Coronary artery (tissue), 2 donors: Measurements from ENCODE around the gene LPP.

Source experiments
- DNase-seq: peaks from one replicate; pipeline ENCODE4 v3.0.0-alpha.2; 2017; ENCODE audit warnings: low spot score
- H3K27ac ChIP-seq, 2 donors: fragments of 200-600 bp; sonication (generic); one replicate each; pipeline ENCODE4 v1.5.1; 2016 to 2019
- H3K4me3 ChIP-seq: fragments of 200-600 bp; sonication (generic); 2 replicates; pipeline ENCODE4 v1.5.1; 2016; ENCODE audit warnings: mild to moderate bottlenecking, moderate library complexity
- TF ChIP-seq, protein P1 (sequence below): fragments of 200-600 bp; sonication (generic); IDR thresholded peaks from one replicate; pipeline ENCODE4 v1.5.1; 2019; ENCODE audit warnings: antibody characterized with exemption

Gene LPP

DNA sequence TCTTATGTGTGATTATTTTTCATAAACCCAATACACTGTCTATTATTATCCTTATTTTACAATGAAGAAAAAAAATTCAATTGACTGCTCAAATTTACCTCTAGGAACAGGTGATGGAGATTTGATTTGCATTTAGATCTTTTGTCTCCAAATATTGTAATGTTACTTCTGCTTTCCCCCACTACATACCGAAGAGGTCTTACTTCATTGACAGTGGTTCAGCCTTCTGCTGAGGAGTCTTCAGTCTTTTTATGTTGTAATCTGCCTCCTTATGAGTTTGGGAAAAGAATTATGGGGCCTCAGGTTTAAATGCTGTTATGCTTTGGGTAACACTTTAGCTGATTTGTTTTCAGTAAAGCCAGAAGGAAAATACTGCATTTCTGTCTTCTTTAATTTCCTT is 199.5 kb downstream of the LPP start:
- TF ChIP-seq, protein P1, sequence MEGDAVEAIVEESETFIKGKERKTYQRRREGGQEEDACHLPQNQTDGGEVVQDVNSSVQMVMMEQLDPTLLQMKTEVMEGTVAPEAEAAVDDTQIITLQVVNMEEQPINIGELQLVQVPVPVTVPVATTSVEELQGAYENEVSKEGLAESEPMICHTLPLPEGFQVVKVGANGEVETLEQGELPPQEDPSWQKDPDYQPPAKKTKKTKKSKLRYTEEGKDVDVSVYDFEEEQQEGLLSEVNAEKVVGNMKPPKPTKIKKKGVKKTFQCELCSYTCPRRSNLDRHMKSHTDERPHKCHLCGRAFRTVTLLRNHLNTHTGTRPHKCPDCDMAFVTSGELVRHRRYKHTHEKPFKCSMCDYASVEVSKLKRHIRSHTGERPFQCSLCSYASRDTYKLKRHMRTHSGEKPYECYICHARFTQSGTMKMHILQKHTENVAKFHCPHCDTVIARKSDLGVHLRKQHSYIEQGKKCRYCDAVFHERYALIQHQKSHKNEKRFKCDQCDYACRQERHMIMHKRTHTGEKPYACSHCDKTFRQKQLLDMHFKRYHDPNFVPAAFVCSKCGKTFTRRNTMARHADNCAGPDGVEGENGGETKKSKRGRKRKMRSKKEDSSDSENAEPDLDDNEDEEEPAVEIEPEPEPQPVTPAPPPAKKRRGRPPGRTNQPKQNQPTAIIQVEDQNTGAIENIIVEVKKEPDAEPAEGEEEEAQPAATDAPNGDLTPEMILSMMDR: no peak
- Histone ChIP-seq H3K27ac (no peak overlapping the region), H3K4me3 (no peak overlapping the region)
- DNase-seq: no peak

- no peak for DNase-seq
- peak overlapping the region in 1 of 2 donors; percentile 12 for H3K27ac ChIP-seq
- TF ChIP-seq, protein P1: no peak
- H3K4me3 ChIP-seq: peak overlapping the region; percentile 17
These were observed 205.0 kb downstream of the LPP start for GRCh38 chr3:188358787-188359493.

- DNase-seq: no peak
- TF ChIP-seq, protein P1: no peak
- no peak overlapping the region for H3K27ac ChIP-seq
- H3K4me3 ChIP-seq: no peak overlapping the region
These were observed 206.5 kb downstream of the LPP start for GRCh38 chr3:188360364-188360881.

GRCh38 chr3:188361888-188362287 is 207.9 kb downstream of the LPP start:
- DNase-seq: no peak
- no peak overlapping the region for H3K4me3 ChIP-seq
- TF ChIP-seq, protein P1: no peak
- no peak overlapping the region for H3K27ac ChIP-seq

DNA sequence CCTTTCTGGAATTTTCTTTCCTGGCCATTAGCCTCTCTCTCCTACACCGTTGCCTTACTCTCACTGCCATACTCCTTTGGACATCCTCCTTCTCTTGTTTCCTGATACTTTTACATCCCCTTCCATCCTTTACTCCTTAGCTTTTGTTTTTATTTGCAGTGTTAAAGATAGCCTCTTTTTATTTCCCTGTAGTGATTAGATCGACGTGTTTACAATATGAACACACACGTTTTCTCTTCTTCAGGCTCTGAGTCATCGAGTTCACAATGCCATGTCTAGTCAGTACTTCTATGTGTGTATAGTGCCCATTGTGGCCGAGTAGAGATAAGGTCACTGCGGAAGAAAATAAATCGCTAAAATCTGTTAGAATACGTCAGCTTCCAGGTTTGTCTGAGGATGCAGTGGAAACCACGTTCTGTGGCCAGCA is 208.5 kb downstream of the LPP start:
- TF ChIP-seq, protein P1: no peak
- no peak for DNase-seq
- Histone ChIP-seq H3K4me3 (no peak overlapping the region), H3K27ac (no peak overlapping the region)

DNA sequence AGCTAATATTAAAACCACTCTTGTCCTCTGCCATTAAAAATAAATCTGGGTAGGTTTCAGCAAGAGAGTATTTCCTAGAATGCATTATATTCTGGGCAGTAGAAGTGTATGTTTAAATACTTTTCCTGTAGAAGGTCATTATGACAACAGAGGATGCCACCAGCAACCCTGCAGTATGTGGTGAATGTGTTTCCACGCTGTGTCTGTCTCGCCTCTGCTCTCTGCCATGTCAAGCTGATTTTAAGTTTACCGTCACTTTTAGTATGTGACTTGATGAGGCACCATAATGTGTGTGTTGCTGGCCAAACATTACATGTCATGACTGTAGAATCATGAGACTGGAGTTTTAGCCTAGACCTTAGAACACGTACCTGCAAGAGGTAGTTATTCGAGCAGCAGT is 211.2 kb downstream of the LPP start:
- Histone ChIP-seq H3K27ac (peak overlapping the region in 1 of 2 donors; percentile 28), H3K4me3 (no peak overlapping the region)
- TF ChIP-seq, protein P1: no peak
- DNase-seq: no peak
